Natural killer cell treated with Interleukin-12 subunit alpha and Interleukin-12 subunit beta and Interleukin-15 and Interleukin-18, amount 100 ng/mL, for 72 hours (primary cell): Measurements from ENCODE around the gene RPS27L. TPM values are rescaled to one million over a fixed set of nuclear protein-coding genes. Genes with fewer than 3 reads are reported as not detected.

Experiments
- ATAC-seq, 2 donors: fragments of 150-1000 bp; cut with Tn5 transposase in 1 of 2; sonication (Bioruptor Pico), chemical (Tn5 transposase) in 1 of 2; 2 replicates each; pipeline ENCODE4 v1.10.0; 2021
- DNase-seq: peaks from one replicate; pipeline ENCODE4 v3.0.0; 2022; ENCODE audit warnings: low spot score
- H3K27ac Mint-ChIP-seq, 2 donors: 1 replicate in 1 of 2; 2 replicates in 1 of 2; pipeline ENCODE4 v1.8.0; 2022; ENCODE audit warnings: mixed read lengths in 2 of 2, mild to moderate bottlenecking in 1 of 2, moderate library complexity in 1 of 2
- H3K27me3 Mint-ChIP-seq, 2 donors: 1 replicate in 1 of 2; 2 replicates in 1 of 2; pipeline ENCODE4 v1.8.0; 2022; ENCODE audit warnings: mixed read lengths in 2 of 2
- H3K36me3 Mint-ChIP-seq: one replicate; pipeline ENCODE4 v1.8.0; 2022; ENCODE audit warnings: mixed read lengths
- H3K4me1 Mint-ChIP-seq, 2 donors: 1 replicate in 1 of 2; 2 replicates in 1 of 2; pipeline ENCODE4 v1.8.0; 2022; ENCODE audit warnings: low read depth in 2 of 2, mixed read lengths in 2 of 2, mild to moderate bottlenecking in 1 of 2
- H3K4me3 Mint-ChIP-seq: one replicate; pipeline ENCODE4 v1.8.0; 2022; ENCODE audit warnings: mixed read lengths
- H3K9me3 Mint-ChIP-seq: 2 replicates; pipeline ENCODE4 v1.8.0; 2022; ENCODE audit warnings: mixed read lengths
- total RNA-seq, 2 donors: library from RNA; stranded (reverse); gene quantifications; one replicate each; pipeline ENCODE4 v1.2.3, GENCODE V29; 2022

RPS27L gene
- 100 to 1,000 TPM in 1 of 2 donors, 10 to 100 TPM in 1; 41.6 to 112 TPM for total RNA-seq

- Mint-ChIP-seq H3K4me1 (peaks cover 5 to 10% of the 10 kb centered on the region in 2 donors), H3K27me3 (no peaks in the 10 kb centered on the region), H3K27ac (peak within 1 kb of the TSS; percentile 90 to 97), H3K4me3 (peak within 1 kb of the TSS; percentile 98), H3K36me3 (no peaks in the 10 kb centered on the region), H3K9me3 (no peaks in the 10 kb centered on the region)
- peak; percentile 96 to 97 for ATAC-seq
- peak; percentile 91 for DNase-seq
Observed at GRCh38 chr15:63157118-63157843, at the start of gene RPS27L. RPS27L (minus strand) TSS chr15:63157477; CDS start chr15:63157405, 72 bp downstream.

GRCh38 chr15:63206079-63206478, 48.8 kb upstream of the RPS27L start:
- no peak overlapping the region for H3K4me3 Mint-ChIP-seq
- peaks cover 9% of the 10 kb centered on the region for H3K36me3 Mint-ChIP-seq
- peak overlapping the region; percentile 22 to 91 for H3K27ac Mint-ChIP-seq
- peaks cover 69 to 79% of the 10 kb centered on the region in 2 donors for H3K4me1 Mint-ChIP-seq
- no peaks in the 10 kb centered on the region for H3K9me3 Mint-ChIP-seq
- DNase-seq, result no peak
- no peaks in the 10 kb centered on the region for H3K27me3 Mint-ChIP-seq
- no peak for ATAC-seq

- H3K4me3 Mint-ChIP-seq, result peak overlapping the region; percentile 67
Observed at GRCh38 chr15:63203451-63204090, 46.3 kb upstream of the RPS27L start.

GRCh38 chr15:63202861-63203260, 45.6 kb upstream of the RPS27L start:
- peak overlapping the region; percentile 67 for H3K4me3 Mint-ChIP-seq
- DNase-seq (no peak), ATAC-seq (no peak)
- no peaks in the 10 kb centered on the region for H3K9me3 Mint-ChIP-seq
- H3K27ac Mint-ChIP-seq, result peak overlapping the region; percentile 22 to 90
- peaks cover 77 to 87% of the 10 kb centered on the region in 2 donors for H3K4me1 Mint-ChIP-seq
- H3K36me3 Mint-ChIP-seq, result peaks cover 2% of the 10 kb centered on the region
- no peaks in the 10 kb centered on the region for H3K27me3 Mint-ChIP-seq

More at GRCh38 chr15:63203451-63204090, 46.3 kb upstream of the RPS27L start:
- DNase-seq (peak; percentile 68), ATAC-seq (peak; percentile 90 to 96)
- Mint-ChIP-seq H3K9me3 (no peaks in the 10 kb centered on the region), H3K27me3 (no peaks in the 10 kb centered on the region), H3K36me3 (peaks cover 9% of the 10 kb centered on the region), H3K4me1 (peaks cover 77 to 87% of the 10 kb centered on the region in 2 donors), H3K27ac (peak overlapping the region; percentile 22 to 91)

- ATAC-seq (no peak), DNase-seq (no peak)
- H3K4me3 Mint-ChIP-seq, result peak overlapping the region; percentile 79
- no peaks in the 10 kb centered on the region for H3K27me3 Mint-ChIP-seq
- H3K36me3 Mint-ChIP-seq, result no peaks in the 10 kb centered on the region
- peak overlapping the region; percentile 70 to 90 for H3K27ac Mint-ChIP-seq
- peaks cover 74 to 85% of the 10 kb centered on the region in 2 donors for H3K4me1 Mint-ChIP-seq
- H3K9me3 Mint-ChIP-seq, result no peaks in the 10 kb centered on the region
Observed at GRCh38 chr15:63200464-63201249, 43.4 kb upstream of the RPS27L start.

GRCh38 chr15:63198371-63199250, 41.3 kb upstream of the RPS27L start:
- peak overlapping the region; percentile 40 for H3K4me3 Mint-ChIP-seq
- no peaks in the 10 kb centered on the region for H3K27me3 Mint-ChIP-seq
- H3K9me3 Mint-ChIP-seq, result no peaks in the 10 kb centered on the region
- ATAC-seq (no peak), DNase-seq (no peak)
- H3K27ac Mint-ChIP-seq, result peak overlapping the region; percentile 52 to 59
- H3K4me1 Mint-ChIP-seq, result peaks cover 72 to 89% of the 10 kb centered on the region in 2 donors
- peaks cover 4% of the 10 kb centered on the region for H3K36me3 Mint-ChIP-seq

- Mint-ChIP-seq H3K36me3 (peaks cover 4% of the 10 kb centered on the region), H3K27me3 (no peaks in the 10 kb centered on the region), H3K9me3 (no peaks in the 10 kb centered on the region), H3K27ac (peak overlapping the region; percentile 93 to 96), H3K4me1 (peaks cover 68 to 83% of the 10 kb centered on the region in 2 donors), H3K4me3 (no peak overlapping the region)
- no peak for ATAC-seq
- no peak for DNase-seq
Observed at GRCh38 chr15:63197626-63198025, 40.3 kb upstream of the RPS27L start.

GRCh38 chr15:63196842-63197241, 39.6 kb upstream of the RPS27L start:
- H3K4me1 Mint-ChIP-seq, result peaks cover 71 to 85% of the 10 kb centered on the region in 2 donors
- H3K27me3 Mint-ChIP-seq, result no peaks in the 10 kb centered on the region
- H3K36me3 Mint-ChIP-seq, result peaks cover 4% of the 10 kb centered on the region
- no peaks in the 10 kb centered on the region for H3K9me3 Mint-ChIP-seq
- no peak for DNase-seq
- H3K27ac Mint-ChIP-seq, result peak overlapping the region; percentile 93 to 96
- no peak for ATAC-seq
- H3K4me3 Mint-ChIP-seq, result peak overlapping the region; percentile 99

- Mint-ChIP-seq H3K36me3 (peaks cover 8% of the 10 kb centered on the region), H3K27me3 (no peaks in the 10 kb centered on the region), H3K4me3 (peak overlapping the region; percentile 99), H3K27ac (peak overlapping the region; percentile 93 to 96), H3K9me3 (no peaks in the 10 kb centered on the region), H3K4me1 (peaks cover 74 to 87% of the 10 kb centered on the region in 2 donors)
- no peak for ATAC-seq
- DNase-seq, result no peak
Observed at GRCh38 chr15:63195569-63196015, 38.3 kb upstream of the RPS27L start.

- Mint-ChIP-seq H3K27ac (peak overlapping the region; percentile 93 to 96), H3K4me1 (peaks cover 75 to 87% of the 10 kb centered on the region in 2 donors), H3K9me3 (no peaks in the 10 kb centered on the region), H3K27me3 (no peaks in the 10 kb centered on the region), H3K4me3 (peak overlapping the region; percentile 99), H3K36me3 (peaks cover 10% of the 10 kb centered on the region)
- ATAC-seq (no peak), DNase-seq (no peak)
Observed at GRCh38 chr15:63194880-63195568, 37.7 kb upstream of the RPS27L start.

GRCh38 chr15:63194302-63194701, 37.0 kb upstream of the RPS27L start:
- DNase-seq, result no peak
- Mint-ChIP-seq H3K4me1 (peaks cover 71 to 83% of the 10 kb centered on the region in 2 donors), H3K27ac (peak overlapping the region; percentile 93 to 96), H3K9me3 (no peaks in the 10 kb centered on the region), H3K36me3 (peaks cover 10% of the 10 kb centered on the region), H3K4me3 (peak overlapping the region; percentile 99), H3K27me3 (no peaks in the 10 kb centered on the region)
- no peak for ATAC-seq

- Mint-ChIP-seq H3K4me3 (peak overlapping the region; percentile 99), H3K4me1 (peaks cover 70 to 80% of the 10 kb centered on the region in 2 donors), H3K36me3 (peaks cover 10% of the 10 kb centered on the region), H3K9me3 (no peaks in the 10 kb centered on the region), H3K27me3 (no peaks in the 10 kb centered on the region), H3K27ac (peak overlapping the region; percentile 93 to 96)
- peak; percentile 42 to 48 for ATAC-seq
- DNase-seq, result no peak
Observed at GRCh38 chr15:63192619-63193206, 35.4 kb upstream of the RPS27L start.
